Natural killer cell (primary cell): ENCODE measurements around the gene NCS1. TPM values are rescaled to one million over a fixed set of nuclear protein-coding genes. Genes with fewer than 3 reads are reported as not detected.
"Not testable (repeated sequence)": the region's sequence is repeated elsewhere in the genome, so short reads cannot be mapped to it uniquely, and the experiment has no call there.

Source experiments
- ATAC-seq, 3 donors: fragments of 150-1000 bp in 2 of 3; fragments of 200-7000 bp in 1 of 3; cut with Tn5 transposase; 1 replicate in 1 of 3; 2 replicates in 2 of 3; pipeline ENCODE4 v1.10.0; 2021; ENCODE audit warnings: mild to moderate bottlenecking in 2 of 3, moderate library complexity in 2 of 3
- DNase-seq, 2 donors: peaks; one replicate each; pipeline versions ENCODE4 v3.0.0 to v3.0.0-alpha.2; 2013 to 2021; ENCODE audit warnings: mixed read lengths in 1 of 2
- H3K27ac ChIP-seq: one replicate; pipeline ENCODE4 v1.5.1; 2013; ENCODE audit warnings: mild to moderate bottlenecking, low read length
- H3K27me3 ChIP-seq: one replicate; pipeline ENCODE4 v1.6.1; 2013; ENCODE audit warnings: low read length; ENCODE audit not compliant: control insufficient read depth, insufficient read depth
- H3K36me3 ChIP-seq: one replicate; pipeline ENCODE4 v1.6.1; 2013; ENCODE audit warnings: low read length; ENCODE audit not compliant: control insufficient read depth, insufficient read depth
- H3K4me1 ChIP-seq: one replicate; pipeline ENCODE4 v1.6.1; 2013; ENCODE audit warnings: low read length; ENCODE audit not compliant: control insufficient read depth, insufficient read depth
- H3K4me3 ChIP-seq: one replicate; pipeline ENCODE4 v1.5.1; 2013; ENCODE audit warnings: low read length
- H3K9me3 ChIP-seq: one replicate; pipeline ENCODE4 v1.6.1; 2013; ENCODE audit warnings: low read length; ENCODE audit not compliant: control insufficient read depth, insufficient read depth
- H3K27ac Mint-ChIP-seq, 2 donors: one replicate each; pipeline ENCODE4 v1.8.0; 2022; ENCODE audit warnings: mild to moderate bottlenecking in 2 of 2, mixed read lengths in 2 of 2, moderate library complexity in 1 of 2
- H3K27me3 Mint-ChIP-seq, 2 donors: one replicate each; pipeline ENCODE4 v1.8.0; 2022; ENCODE audit warnings: low read depth in 2 of 2, mixed read lengths in 2 of 2
- H3K36me3 Mint-ChIP-seq: one replicate; pipeline ENCODE4 v1.8.0; 2022; ENCODE audit warnings: mixed read lengths
- H3K4me1 Mint-ChIP-seq, 2 donors: one replicate each; pipeline ENCODE4 v1.8.0; 2022; ENCODE audit warnings: mixed read lengths in 2 of 2
- H3K4me3 Mint-ChIP-seq: one replicate; pipeline ENCODE4 v1.8.0; 2022; ENCODE audit warnings: mild to moderate bottlenecking, moderate library complexity, mixed read lengths
- H3K9me3 Mint-ChIP-seq, 2 donors: one replicate each; pipeline ENCODE4 v1.8.0; 2022; ENCODE audit warnings: mixed read lengths in 2 of 2
- CTCF ChIP-seq: fragments of 200-600 bp; IDR thresholded peaks from one replicate; pipeline ENCODE4 v1.8.0; 2022; ENCODE audit warnings: antibody characterized with exemption
- whole genome bisulfite sequencing: methylation state at CpG from one replicate; pipeline ENCODE4 v1.1.7; 2013; ENCODE audit warnings: missing lambda C conversion rate; ENCODE audit not compliant: insufficient coverage; 5-methylcytosine and 5-hydroxymethylcytosine counted together
- intact Hi-C: fragments of 100-400 bp; cut with micrococcal nuclease; formaldehyde crosslinking; loops from one replicate; pipeline ENCODE4 v1.14.2; 2022
- total RNA-seq, 4 donors: library from RNA; stranded (reverse); fragments of 120-200 nt in 1 of 4; gene quantifications; one replicate each; pipeline versions ENCODE4 v1.2.3 to v1.2.4, GENCODE V29; 2013 to 2022

NCS1 gene
- total RNA-seq, 3 donors from 2014 or later (not counting 1 experiment from before 2014, with no cell fraction given) = 1.4 to 2.4 (median 1.5) TPM

GRCh38 chr9:130254747-130255630 lies 82.8 kb downstream of the NCS1 start:
- Mint-ChIP-seq H3K4me3 (no peak overlapping the region), H3K36me3 (no peaks in the 10 kb centered on the region), H3K4me1 (no peaks in the 10 kb centered on the region), H3K27ac (no peak overlapping the region), H3K27me3 (peaks cover 10 to 19% of the 10 kb centered on the region in 2 donors), H3K9me3 (no peaks in the 10 kb centered on the region)
- WGBS = 87% methylated on average over 23 of the region's 23 CpGs
- intact Hi-C loops = no loop called here
- H3K36me3 ChIP-seq = no peaks in the 10 kb centered on the region
- peaks cover 2% of the 10 kb centered on the region for H3K27me3 ChIP-seq
- TF ChIP-seq CTCF = no peak
- DNase-seq (no peak), ATAC-seq (no peak)
- no peak overlapping the region for H3K27ac ChIP-seq
- no peaks in the 10 kb centered on the region for H3K4me1 ChIP-seq
- no peaks in the 10 kb centered on the region for H3K9me3 ChIP-seq
- H3K4me3 ChIP-seq = no peak overlapping the region

GRCh38 chr9:130255631-130256134 lies 83.5 kb downstream of the NCS1 start:
- DNase-seq = no peak
- H3K27ac Mint-ChIP-seq = no peak overlapping the region
- intact Hi-C loops = no loop called here
- no peak overlapping the region for H3K4me3 Mint-ChIP-seq
- no peaks in the 10 kb centered on the region for H3K36me3 Mint-ChIP-seq
- TF ChIP-seq CTCF = no peak
- H3K27ac ChIP-seq = no peak overlapping the region
- peaks cover 14 to 19% of the 10 kb centered on the region in 2 donors for H3K27me3 Mint-ChIP-seq
- H3K4me3 ChIP-seq = no peak overlapping the region
- no peak for ATAC-seq
- H3K9me3 Mint-ChIP-seq = no peaks in the 10 kb centered on the region
- H3K36me3 ChIP-seq = no peaks in the 10 kb centered on the region
- H3K27me3 ChIP-seq = peaks cover 2% of the 10 kb centered on the region
- 78% methylated on average over 5 of the region's 5 CpGs for WGBS
- no peaks in the 10 kb centered on the region for H3K9me3 ChIP-seq
- H3K4me1 ChIP-seq = no peaks in the 10 kb centered on the region
- H3K4me1 Mint-ChIP-seq = no peaks in the 10 kb centered on the region

- 86% methylated on average over 2 of the region's 2 CpGs for WGBS
- H3K27ac ChIP-seq = no peak overlapping the region
- Mint-ChIP-seq H3K4me1 (no peaks in the 10 kb centered on the region), H3K36me3 (no peaks in the 10 kb centered on the region), H3K27me3 (peaks cover 14 to 16% of the 10 kb centered on the region in 2 donors), H3K4me3 (no peak overlapping the region), H3K27ac (no peak overlapping the region), H3K9me3 (no peaks in the 10 kb centered on the region)
- H3K4me1 ChIP-seq = no peaks in the 10 kb centered on the region
- DNase-seq (no peak), ATAC-seq (no peak)
- no peaks in the 10 kb centered on the region for H3K9me3 ChIP-seq
- intact Hi-C loops = no loop called here
- H3K36me3 ChIP-seq = no peaks in the 10 kb centered on the region
- H3K4me3 ChIP-seq = no peak overlapping the region
- H3K27me3 ChIP-seq = peaks cover 2% of the 10 kb centered on the region
- no peak for TF ChIP-seq CTCF
Measured at GRCh38 chr9:130256644-130257043, 84.4 kb downstream of the NCS1 start.

GRCh38 chr9:130258137-130258536 lies 85.9 kb downstream of the NCS1 start:
- H3K27me3 Mint-ChIP-seq = peaks cover 16 to 18% of the 10 kb centered on the region in 2 donors
- H3K27ac Mint-ChIP-seq, H3K36me3 ChIP-seq, H3K4me1 Mint-ChIP-seq, H3K27me3 ChIP-seq, DNase-seq, intact Hi-C loops, H3K4me1 ChIP-seq, H3K9me3 Mint-ChIP-seq, H3K4me3 Mint-ChIP-seq, H3K27ac ChIP-seq, H3K36me3 Mint-ChIP-seq, ATAC-seq, H3K4me3 ChIP-seq, H3K9me3 ChIP-seq: not testable (repeated sequence)
- 93% methylated on average over 6 of the region's 7 CpGs for WGBS
